Endothelial cell of umbilical vein (primary cell): ENCODE measurements around the gene TRAF3IP1. TPM values are rescaled to one million over a fixed set of nuclear protein-coding genes. Genes with fewer than 3 reads are reported as not detected.
A peak's percentile ranks its signal among the peaks of the same experiment; 100 is the strongest.

Source experiments
- BruUV-seq: library from RNA; stranded (reverse); fragments of 400-500 nt; replicated peaks from 2 replicates; lab custom pipeline; 2021; lab: Mats Ljungman, UMichigan
- CTCF ChIA-PET: fragments of 300-600, 350-600 bp; sonication (Branson Sonifier 250); formaldehyde crosslinking; loops from one replicate; lab custom pipeline; 2021; ENCODE audit warnings: antibody characterized with exemption, inconsistent platforms; lab: Charles Lee
- POLR2A ChIA-PET: fragments of 300-600, 350-600 bp; sonication (Branson Sonifier 250); formaldehyde crosslinking; loops from one replicate; lab custom pipeline; 2021; ENCODE audit warnings: antibody characterized with exemption, inconsistent platforms; lab: Charles Lee
- DNase-seq: peaks from one replicate; pipeline ENCODE4 v3.0.0-alpha.2; 2011; ENCODE audit warnings: low read depth, low spot score
- FAIRE-seq: peaks from 2 replicates; lab custom pipeline; 2011; peaks lifted over from hg19 to GRCh38; lab: Jason Lieb, UNC
- H2AFZ ChIP-seq: 2 replicates; pipeline ENCODE4 v1.6.0; 2012; ENCODE audit warnings: low read depth, low read length, control low read depth, inconsistent platforms
- H3K27ac ChIP-seq: 2 replicates; pipeline ENCODE4 v1.5.1; 2011; ENCODE audit warnings: low read depth, mild to moderate bottlenecking, control low read depth, low read length, moderate library complexity; ENCODE audit not compliant: insufficient read depth
- H3K27me3 ChIP-seq, 2 experiments: 2 replicates each; pipeline versions ENCODE4 v1.6.0 to v1.6.1; 2011; ENCODE audit warnings: low read length in 2 of 2, mixed read lengths in 1 of 2; ENCODE audit not compliant: control insufficient read depth in 2 of 2, insufficient read depth in 2 of 2
- H3K36me3 ChIP-seq, 2 experiments: 2 replicates in 1 of 2; 3 replicates in 1 of 2; pipeline ENCODE4 v1.5.1; 2011; ENCODE audit warnings: low read length in 2 of 2, mild to moderate bottlenecking in 1 of 2, moderate library complexity in 1 of 2; ENCODE audit not compliant: control insufficient read depth in 2 of 2, insufficient read depth in 2 of 2; ENCODE audit errors: extremely low read depth in 1 of 2
- H3K4me1 ChIP-seq: 3 replicates; pipeline ENCODE4 v1.5.1; 2011; ENCODE audit warnings: mild to moderate bottlenecking, low read length; ENCODE audit not compliant: control insufficient read depth, insufficient read depth; ENCODE audit errors: extremely low read depth
- H3K4me2 ChIP-seq: 2 replicates; pipeline ENCODE4 v1.6.1; 2011; ENCODE audit warnings: low read length, control low read depth, mixed read lengths; ENCODE audit not compliant: insufficient read depth
- H3K4me3 ChIP-seq, 3 experiments: fragments of 200-600 bp in 1 of 3; sonication (generic), shearing (Covaris generic) in 1 of 3; replicated peaks in 1 of 3; 2 replicates each; pipeline ENCODE4 v1.5.1; 2011 to 2016; ENCODE audit warnings: control low read depth in 3 of 3, low read length in 3 of 3, mild to moderate bottlenecking in 2 of 3, inconsistent platforms in 1 of 3, low read depth in 1 of 3, moderate library complexity in 1 of 3; ENCODE audit not compliant: insufficient read depth in 1 of 3
- H3K79me2 ChIP-seq: 2 replicates; pipeline ENCODE4 v1.6.0; 2012; ENCODE audit warnings: low read length, inconsistent platforms; ENCODE audit not compliant: control insufficient read depth, insufficient read depth
- H3K9ac ChIP-seq: replicated peaks from 2 replicates; pipeline ENCODE3; 2011; ENCODE audit warnings: low read length, control low read depth; ENCODE audit not compliant: insufficient read depth; ENCODE audit errors: extremely low read depth
- H3K9me1 ChIP-seq: replicated peaks from 3 replicates; pipeline ENCODE4 v1.6.0; 2011; ENCODE audit warnings: mild to moderate bottlenecking, low read length; ENCODE audit not compliant: control insufficient read depth, insufficient read depth; ENCODE audit errors: extremely low read depth
- H3K9me3 ChIP-seq: replicated peaks from 2 replicates; pipeline ENCODE4 v1.5.1; 2012; ENCODE audit warnings: low read length, inconsistent platforms; ENCODE audit not compliant: control insufficient read depth, insufficient read depth
- H4K20me1 ChIP-seq: replicated peaks from 2 replicates; pipeline ENCODE3; 2011; ENCODE audit warnings: mild to moderate bottlenecking, low read length; ENCODE audit not compliant: control insufficient read depth, insufficient read depth; ENCODE audit errors: extremely low read depth
- FOS ChIP-seq: IDR thresholded peaks from 2 replicates; pipeline ENCODE4 v1.6.1; 2011; ENCODE audit warnings: mild to moderate bottlenecking, low read length, moderate library complexity, borderline replicate concordance; ENCODE audit not compliant: insufficient read depth
- dilution Hi-C: fragments of 300-500 bp; cut with MboI; formaldehyde crosslinking; loops from one replicate; pipeline ENCODE4 v1.15.0; 2019; ENCODE audit warnings: low sequenced_read_pairs; ENCODE audit not compliant: extremely low pct_ligation_motif_present
- intact Hi-C: fragments of 100-400 bp; cut with micrococcal nuclease; formaldehyde crosslinking; loops from one replicate; pipeline ENCODE4 v1.10.0; 2022
- polyA plus RNA-seq, 4 experiments: library from polyadenylated mRNA; depleted of rRNA in 3 of 4; stranded (reverse) in 3 of 4; unstranded in 1 of 4; fragments of >200 nt; gene quantifications; 2 replicates each; pipeline versions ENCODE4 v1.2.1 to v1.2.3, GENCODE V29; 2011 to 2012; ENCODE audit warnings: missing spikeins in 1 of 4
- total RNA-seq: library from RNA; stranded (reverse); gene quantifications from 2 replicates; pipeline ENCODE4 v1.2.3, GENCODE V29; 2021
- TF ChIP-seq, protein P1 (sequence below), 2 donors: IDR thresholded peaks; 1 replicate in 1 of 2; 2 replicates in 1 of 2; pipeline ENCODE4 v1.5.1; 2011; ENCODE audit warnings: low read length in 2 of 2, mild to moderate bottlenecking in 2 of 2, moderate library complexity in 2 of 2, control low read depth in 1 of 2, inconsistent platforms in 1 of 2, low read depth in 1 of 2; ENCODE audit not compliant: insufficient read depth in 1 of 2; ENCODE audit errors: extremely low read depth in 1 of 2

The TRAF3IP1 gene
- total and polyA plus RNA-seq, 2 donors (not counting 3 experiments of a cell fraction or from before 2014, with no cell fraction given): 3.4 to 15.9 TPM

DNA sequence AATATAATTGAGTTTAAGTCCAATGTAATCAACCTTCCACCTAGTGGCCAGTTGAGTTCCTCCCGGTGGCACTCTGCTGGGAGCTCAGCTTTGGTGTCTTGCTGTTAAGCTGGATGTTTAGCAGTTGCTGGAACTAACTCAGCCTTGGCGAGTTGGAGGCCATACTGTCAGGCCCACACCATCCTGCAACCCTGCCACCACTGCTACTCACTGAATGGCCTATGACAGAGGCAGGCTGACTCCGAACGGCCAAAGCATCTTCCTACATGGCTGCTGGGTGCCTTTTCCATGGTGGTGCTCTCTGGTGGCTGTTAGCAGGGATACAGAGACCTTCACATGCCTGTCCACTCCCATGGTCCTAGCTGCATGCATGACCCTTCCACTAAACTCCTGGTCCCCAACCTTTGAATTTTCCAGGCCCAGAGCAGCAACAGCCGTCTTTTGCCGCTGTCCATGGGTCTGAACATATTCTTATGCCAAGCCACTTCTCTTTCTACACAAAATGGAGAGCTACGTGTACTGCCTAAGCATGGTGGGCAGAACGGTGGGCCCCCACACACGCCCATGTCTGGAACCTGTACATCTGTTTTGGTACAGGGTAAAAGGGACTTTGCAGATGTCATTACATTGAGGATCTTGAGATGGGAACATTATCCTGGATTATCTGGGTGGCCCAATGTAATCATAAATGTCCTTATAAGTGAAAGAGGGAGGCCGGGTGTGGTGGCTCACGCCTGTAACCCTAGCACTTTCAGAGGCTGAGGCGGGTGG, 15.0 kb upstream of the TRAF3IP1 start:
- peak; percentile 8 for DNase-seq
- Histone ChIP-seq H3K36me3 (no peaks in the 10 kb centered on the region), H3K9me3 (no peaks in the 10 kb centered on the region), H2AFZ (no peak overlapping the region), H3K79me2 (no peaks in the 10 kb centered on the region), H4K20me1 (no peaks in the 10 kb centered on the region), H3K27me3 (peaks cover 1 to 4% of the 10 kb centered on the region in 2 experiments), H3K4me3 (no peak overlapping the region), H3K4me1 (no peaks in the 10 kb centered on the region), H3K4me2 (no peak overlapping the region), H3K9ac (no peak overlapping the region), H3K27ac (no peak overlapping the region), H3K9me1 (no peaks in the 10 kb centered on the region)
- POLR2A ChIA-PET: no interaction called here
- no peak for TF ChIP-seq FOS
- TF ChIP-seq, protein P1, sequence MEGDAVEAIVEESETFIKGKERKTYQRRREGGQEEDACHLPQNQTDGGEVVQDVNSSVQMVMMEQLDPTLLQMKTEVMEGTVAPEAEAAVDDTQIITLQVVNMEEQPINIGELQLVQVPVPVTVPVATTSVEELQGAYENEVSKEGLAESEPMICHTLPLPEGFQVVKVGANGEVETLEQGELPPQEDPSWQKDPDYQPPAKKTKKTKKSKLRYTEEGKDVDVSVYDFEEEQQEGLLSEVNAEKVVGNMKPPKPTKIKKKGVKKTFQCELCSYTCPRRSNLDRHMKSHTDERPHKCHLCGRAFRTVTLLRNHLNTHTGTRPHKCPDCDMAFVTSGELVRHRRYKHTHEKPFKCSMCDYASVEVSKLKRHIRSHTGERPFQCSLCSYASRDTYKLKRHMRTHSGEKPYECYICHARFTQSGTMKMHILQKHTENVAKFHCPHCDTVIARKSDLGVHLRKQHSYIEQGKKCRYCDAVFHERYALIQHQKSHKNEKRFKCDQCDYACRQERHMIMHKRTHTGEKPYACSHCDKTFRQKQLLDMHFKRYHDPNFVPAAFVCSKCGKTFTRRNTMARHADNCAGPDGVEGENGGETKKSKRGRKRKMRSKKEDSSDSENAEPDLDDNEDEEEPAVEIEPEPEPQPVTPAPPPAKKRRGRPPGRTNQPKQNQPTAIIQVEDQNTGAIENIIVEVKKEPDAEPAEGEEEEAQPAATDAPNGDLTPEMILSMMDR (IDR thresholded peaks at IDR 0.05; ENCODE audit: extremely low read depth in 1 of 2, insufficient read depth in 1 of 2, low read depth in 1 of 2, low read length in 2 of 2): peak in 1 of 2 donors; percentile 15
- intact Hi-C loops (loop anchor here (1.0 kb wide), 1 partner anchor 49 kb away; no protein-coding TSS in a partner anchor), dilution Hi-C loops (no loop called here)
- FAIRE-seq: no peak
- CTCF ChIA-PET: interaction anchor here (0.6 to 2.1 kb wide), 3 partner anchors 16 to 42 kb away, joined by 4 to 9 read pairs (median 5); no protein-coding TSS in a partner anchor
- no TSS peak for BruUV-seq
